Endometrium (tissue), 2 donors: ENCODE data around the gene PRR12.

Experiments used
- FAIRE-seq: peaks from 2 replicates; lab custom pipeline; 2012; peaks lifted over from hg19 to GRCh38; lab: Jason Lieb, UNC
- donor health status: control.
- donor health status: control.

The PRR12 gene

GRCh38 chr19:49560358-49560900, 30.6 kb upstream of the PRR12 start:
- no peak for FAIRE-seq

DNA sequence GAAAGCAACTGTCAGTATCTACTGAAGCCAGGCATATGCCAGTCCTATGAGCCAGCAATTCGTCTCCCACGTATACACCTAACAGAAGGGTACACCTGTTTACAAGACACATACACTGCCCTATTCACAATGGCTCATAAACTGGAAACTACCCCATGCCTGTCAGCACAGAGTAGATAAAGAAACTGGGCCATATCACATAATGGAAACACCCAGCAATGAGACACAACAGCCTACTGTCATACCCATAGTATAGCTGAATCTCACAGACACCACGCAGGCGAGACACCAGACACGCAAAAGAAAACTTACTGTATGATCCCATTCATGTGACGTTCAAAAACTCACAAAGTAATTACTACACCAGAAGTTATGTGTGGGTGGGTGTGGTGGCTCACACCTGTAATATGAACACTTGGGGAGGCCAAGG, 26.4 kb upstream of the PRR12 start:
- FAIRE-seq = no peak

DNA sequence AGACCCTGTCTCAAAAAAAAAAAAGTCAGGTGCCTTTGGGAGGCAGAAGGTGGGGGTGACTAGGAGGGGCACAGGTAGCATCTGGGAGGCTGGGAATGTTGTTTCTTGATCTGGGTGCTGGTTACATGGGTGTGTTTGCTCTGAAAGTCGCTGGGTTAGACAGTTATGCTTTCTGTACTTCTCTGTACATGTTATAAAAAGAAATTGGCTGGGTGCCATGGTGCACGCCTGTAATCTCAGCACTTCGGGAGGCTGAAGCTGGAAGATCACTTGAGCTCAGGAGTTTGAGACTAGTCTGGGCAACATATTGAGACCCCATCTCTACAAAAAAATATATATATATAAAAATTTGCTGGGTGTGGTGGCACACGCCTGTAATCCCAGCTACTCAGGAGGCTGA, 25.7 kb upstream of the PRR12 start:
- no peak for FAIRE-seq

DNA sequence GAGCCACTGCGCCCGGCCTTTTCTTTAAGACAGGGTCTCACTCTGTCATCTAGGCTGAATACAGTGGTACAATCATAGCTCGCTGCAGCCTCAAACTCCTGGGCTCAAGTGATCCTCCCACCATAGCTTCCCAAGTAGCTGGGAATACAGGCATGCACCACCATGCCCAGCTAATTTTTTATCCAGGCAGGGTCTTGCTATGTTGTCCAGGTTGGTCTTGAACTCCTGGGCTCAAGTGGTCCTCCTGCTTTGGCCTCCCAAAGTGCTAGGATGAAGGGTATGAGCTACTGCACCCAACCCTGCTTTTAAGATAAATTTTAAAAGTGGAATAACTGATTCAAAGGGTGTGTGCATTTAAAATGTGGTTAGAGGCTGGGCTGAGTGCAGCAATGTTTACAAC, 24.7 kb upstream of the PRR12 start:
- no peak for FAIRE-seq

- no peak for FAIRE-seq
These were observed 23.0 kb upstream of the PRR12 start for GRCh38 chr19:49567861-49568441.

DNA sequence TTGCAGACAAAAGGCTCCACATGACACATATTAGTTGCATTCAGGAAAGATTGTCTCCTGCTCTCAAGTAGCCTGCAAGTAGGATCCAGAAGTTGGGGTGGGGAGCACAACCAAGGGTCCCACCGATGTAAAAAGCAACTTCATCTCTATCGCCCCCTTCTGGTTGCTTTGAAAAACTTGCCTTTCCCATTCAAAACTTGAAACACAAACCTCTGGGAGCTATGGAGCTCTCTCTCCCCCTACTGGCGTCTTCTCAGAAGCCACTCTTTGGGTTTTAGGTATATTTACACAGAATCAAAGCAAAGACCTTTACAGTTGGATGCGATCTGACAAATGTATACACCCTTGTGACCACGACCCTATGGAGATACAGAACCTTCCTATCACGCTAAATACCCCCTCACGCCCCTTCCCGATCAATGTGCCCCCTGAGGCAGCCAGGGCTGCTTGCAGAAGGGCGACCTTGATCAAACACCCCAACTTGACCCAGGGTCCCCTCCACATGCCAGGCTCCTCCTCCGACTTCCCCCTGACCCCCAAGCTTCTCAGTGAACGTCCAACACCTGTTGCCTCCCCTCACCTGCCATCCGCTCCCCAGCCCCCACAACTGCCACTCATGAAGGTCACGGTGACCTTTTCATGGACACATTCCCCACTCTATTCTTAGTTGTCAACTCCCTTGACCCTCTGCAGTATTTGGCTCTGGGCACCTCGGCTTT, 20.7 kb upstream of the PRR12 start:
- FAIRE-seq = no peak

DNA sequence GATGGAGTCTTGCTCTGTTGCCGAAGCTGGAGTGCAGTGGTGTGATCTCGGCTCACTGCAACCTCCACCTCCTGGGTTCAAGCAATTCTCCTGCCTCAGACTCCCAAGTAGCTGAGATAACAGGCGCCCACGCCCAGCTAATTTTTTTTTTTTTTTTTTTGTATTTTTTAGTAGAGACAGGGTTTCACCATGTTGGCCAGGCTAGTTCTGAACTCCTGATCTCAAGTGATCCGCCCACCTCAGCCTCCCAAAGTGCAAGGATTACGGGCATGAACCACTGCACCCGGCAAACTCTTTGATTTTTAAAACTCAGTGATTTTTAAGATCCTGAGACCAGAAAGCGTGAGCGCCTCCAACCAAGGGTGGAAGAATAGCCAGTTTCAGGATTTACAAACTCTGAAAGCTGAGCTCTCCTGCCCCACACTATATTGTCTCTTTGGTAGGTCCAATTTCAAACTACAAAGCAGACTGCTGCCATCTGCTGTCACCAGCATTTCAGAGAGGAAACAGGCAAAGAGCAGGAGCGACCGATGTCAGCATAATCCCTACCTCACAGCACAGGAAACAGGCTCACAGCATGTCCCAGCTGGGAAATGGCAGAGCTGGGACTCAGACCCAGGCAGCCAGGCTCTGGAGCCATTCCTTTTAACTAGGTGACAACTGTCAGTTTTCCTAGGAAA, 19.8 kb upstream of the PRR12 start:
- no peak for FAIRE-seq

GRCh38 chr19:49573009-49573408, 18.0 kb upstream of the PRR12 start:
- no peak for FAIRE-seq

DNA sequence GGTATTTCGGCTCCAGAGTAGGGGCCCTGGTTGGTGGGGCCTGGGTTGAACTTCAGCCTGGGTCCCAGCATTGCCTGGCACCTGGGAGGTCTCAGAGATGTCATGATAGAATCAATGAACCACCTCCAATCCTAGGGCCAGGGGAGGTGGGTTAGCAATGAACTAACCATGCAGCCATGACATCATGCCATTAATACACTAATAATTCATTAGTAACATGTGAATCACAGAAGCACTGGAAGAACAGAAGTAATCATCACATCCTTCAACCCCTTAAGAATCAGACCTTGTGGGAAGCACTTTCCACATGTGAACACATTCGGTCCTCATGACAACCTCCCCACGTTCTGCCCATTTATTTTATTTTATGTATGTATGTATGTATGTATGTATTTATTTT, 17.6 kb upstream of the PRR12 start:
- FAIRE-seq = no peak

- no peak for FAIRE-seq
These were observed 16.7 kb upstream of the PRR12 start for GRCh38 chr19:49574206-49574755.

- no peak for FAIRE-seq
These were observed 11.8 kb upstream of the PRR12 start for GRCh38 chr19:49579193-49579592.

GRCh38 chr19:49579947-49580263, 11.1 kb upstream of the PRR12 start:
- no peak for FAIRE-seq

- peak; percentile 77 for FAIRE-seq
These were observed 10.5 kb upstream of the PRR12 start, which contains the start of gene NOSIP for GRCh38 chr19:49580264-49581006. TSS of gene NOSIP (minus strand) at chr19:49580556. CDS start at chr19:49560691, 19,865 bp downstream.

GRCh38 chr19:49581007-49581508, 9.9 kb upstream of the PRR12 start, which contains the start of gene PRRG2:
TSS of gene PRRG2 (plus strand) at chr19:49581316. CDS start at chr19:49583220, 1,904 bp downstream.
- FAIRE-seq = no peak

- FAIRE-seq = no peak
These were observed 7.7 kb upstream of the PRR12 start for GRCh38 chr19:49583239-49583638.

- FAIRE-seq = no peak
These were observed 6.0 kb upstream of the PRR12 start for GRCh38 chr19:49585023-49585422.

GRCh38 chr19:49587227-49587626, 3.8 kb upstream of the PRR12 start:
- FAIRE-seq = no peak

DNA sequence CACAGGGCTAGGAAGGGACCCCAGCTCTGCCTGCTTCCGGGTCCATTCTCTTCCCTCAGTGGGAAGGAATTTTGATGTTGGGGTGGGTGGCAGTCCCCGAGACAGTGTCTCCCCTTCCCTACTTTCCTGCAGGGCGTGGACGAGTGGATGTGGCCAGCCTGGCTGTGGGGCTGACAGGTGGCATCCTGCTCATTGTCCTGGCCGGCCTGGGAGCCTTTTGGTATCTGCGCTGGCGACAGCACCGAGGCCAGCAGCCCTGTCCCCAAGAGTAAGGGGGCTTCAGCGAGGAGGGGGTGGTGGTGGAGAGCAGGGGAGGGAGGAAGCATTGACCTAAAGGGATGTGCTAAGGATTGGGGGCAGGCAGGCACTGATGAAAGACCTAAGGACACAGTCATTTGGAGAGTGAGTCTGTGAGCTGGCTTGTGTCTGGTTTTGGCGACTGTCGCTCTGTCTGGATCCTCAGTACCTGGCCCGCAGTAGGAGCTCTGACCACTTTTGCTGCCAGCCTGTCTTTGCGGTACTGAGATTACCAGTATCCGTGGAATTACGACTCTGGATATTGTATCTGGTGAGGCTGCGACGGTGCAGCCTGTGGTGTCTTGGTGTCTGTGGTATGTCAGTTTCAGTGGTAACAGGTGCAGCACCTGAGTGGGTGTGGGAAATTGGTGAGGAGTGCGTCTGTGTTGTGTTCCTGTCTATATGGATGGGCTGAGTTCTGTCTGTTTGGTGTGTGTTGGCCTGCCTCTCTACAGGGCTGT, 2.4 kb upstream of the PRR12 start:
- no peak for FAIRE-seq

GRCh38 chr19:49589502-49589905, 1.5 kb upstream of the PRR12 start:
- no peak for FAIRE-seq

DNA sequence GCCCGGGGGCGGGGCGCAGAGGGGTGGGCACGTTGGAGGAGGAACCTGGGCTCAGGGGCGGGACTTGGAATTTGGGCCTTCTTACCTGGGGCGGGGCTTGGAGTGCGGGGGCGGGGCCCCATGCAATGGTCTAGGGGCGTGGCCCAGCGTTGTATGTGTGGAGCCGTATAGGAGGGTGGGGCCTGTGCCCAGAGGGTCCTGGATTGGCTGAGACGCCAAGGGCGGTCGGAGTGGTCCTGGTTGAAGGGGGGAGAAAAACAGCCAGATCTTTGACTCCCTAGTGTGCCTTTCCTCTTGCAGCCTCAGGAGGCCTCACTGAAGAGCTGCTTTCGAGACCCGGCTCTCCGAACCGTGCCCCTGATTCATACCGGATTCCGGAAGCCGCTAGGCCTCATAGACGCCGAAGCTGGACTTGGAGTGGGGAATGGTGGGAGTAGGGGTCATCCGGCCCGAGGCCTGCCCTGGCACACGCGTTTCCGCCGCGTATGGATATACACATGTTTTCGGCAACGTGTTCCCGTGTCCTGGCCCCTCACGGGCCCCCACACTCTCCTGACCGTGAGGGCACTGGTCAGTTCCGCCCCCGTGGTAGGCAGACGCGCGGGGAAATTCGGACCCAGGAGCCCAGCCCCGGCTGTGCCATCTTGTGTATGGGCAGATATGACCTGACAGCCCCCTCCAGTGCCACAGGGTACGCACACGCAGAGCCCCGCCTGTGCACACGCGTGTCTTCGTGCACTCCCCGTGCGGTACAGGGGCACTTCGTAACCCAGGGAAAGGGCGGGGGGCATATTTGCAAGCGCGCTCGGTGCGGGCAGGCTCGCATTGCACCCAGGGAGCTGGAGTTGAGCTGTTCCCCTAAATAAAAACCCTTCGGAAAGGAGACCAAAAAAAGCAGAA, 661 bp upstream of the PRR12 start:
- peak; percentile 74 for FAIRE-seq
